NCI-H1417 (cell line): Measurements from ENCODE around the gene FAM83G.

Experiments
- DNase-seq, 3 experiments: peaks; one replicate each; lab custom pipeline; 2025; lab: John Stamatoyannopoulos, UW

FAM83G gene

GRCh38 chr17:18987862-18988545 is 16.6 kb downstream of the FAM83G start:
- DNase-seq = no peak

GRCh38 chr17:18987230-18987610 is 17.3 kb downstream of the FAM83G start:
- DNase-seq = no peak

GRCh38 chr17:18986541-18987229 is 17.9 kb downstream of the FAM83G start:
- DNase-seq = no peak

DNA sequence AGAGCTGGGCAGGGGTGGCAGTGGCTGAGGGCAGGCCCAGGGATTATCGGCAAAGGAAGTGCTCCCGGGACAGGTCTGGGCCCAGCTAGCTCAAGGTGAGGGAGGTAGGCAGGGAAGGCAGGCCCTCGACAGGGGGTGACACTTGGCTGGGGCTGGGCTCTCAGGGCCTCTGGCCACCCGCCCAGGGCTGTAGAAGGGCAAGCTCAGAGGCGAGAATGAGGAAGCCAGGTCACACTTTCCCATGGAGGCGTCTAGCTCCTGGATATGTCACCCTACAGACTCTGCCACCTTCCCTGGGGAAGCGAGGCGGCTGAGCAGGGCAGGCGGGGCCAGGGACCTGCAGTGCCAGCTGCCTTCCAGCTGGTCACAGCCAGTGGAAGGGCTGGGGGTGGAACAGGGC is 19.1 kb downstream of the FAM83G start:
- no peak for DNase-seq

DNA sequence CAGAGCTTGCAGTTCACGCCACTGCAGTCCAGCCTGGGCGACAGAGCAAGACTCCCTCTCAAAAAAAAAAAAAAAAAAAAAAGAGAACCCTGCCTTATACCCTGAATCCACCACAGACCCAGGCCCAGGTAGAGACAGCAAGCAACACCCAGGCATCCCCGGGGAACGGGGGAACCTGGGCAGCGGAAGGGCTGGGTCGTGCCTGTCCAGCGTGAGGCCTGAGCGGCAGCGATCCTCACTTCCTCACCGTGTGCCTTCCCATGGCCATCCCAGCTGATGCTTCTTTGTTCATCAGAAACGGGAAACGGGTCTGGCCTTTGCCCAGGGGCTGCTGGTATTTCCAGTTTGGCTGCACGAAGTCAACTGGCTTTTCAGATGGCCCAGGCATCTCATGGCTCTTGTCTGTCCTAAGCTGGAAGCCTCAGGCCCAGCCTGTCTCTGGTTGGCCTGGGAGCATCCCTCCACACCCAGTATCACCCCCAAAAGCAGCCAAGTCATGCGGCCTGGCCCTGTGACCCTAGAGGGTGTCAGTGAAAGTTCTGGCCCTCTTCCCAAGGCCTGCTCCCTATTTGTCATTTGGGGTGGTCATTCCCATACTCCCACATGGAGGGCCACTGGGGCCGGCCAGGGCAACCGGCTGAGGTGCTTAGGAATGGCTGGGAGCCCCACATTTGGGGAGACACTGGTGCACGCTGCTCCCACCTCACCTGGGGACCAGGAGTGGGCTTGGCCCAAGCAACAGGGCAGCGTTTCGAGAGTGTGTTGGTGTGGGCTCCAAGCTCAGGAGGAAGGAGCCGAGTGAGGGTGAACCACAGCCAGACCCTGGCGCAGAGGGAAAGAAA is 20.1 kb downstream of the FAM83G start:
- no peak for DNase-seq

DNA sequence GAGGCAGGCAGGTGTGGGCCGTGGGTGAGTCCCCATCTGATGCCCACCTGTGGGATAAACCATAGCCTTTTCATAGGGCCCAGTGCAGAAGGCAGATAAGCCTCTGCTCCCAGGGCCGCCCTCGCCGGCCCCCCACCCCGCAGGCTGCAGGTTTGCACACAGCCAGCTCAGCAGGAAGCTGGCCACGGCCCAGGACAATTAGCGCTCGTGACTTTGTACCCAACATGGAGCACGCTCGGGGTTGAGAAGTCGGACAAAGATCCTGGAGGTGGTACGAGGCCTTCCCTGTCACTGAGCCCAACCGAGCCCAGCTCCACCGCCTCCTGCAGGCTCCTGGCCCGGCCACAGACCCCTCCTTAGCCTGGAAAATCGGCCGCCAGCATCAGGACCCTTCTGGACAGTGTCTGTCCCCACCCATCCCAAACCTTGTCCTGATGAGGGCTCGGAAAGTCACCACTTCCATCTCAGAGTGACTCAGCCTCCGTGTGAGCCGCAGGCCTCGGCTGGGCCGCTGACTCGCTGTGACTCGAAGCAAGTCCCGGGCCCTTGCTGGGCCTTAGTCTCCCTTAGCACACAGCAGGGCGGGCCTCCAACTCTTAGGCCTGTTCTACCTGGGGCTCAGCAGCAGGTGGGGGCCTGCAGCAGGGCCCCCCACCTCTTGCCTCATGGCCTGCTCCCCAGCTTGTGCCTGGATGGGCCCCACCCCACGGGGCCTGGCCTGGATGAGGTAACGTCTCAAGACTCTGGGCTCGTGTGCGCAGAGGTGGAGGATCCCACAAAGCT is 22.7 kb downstream of the FAM83G start:
- peak in 2 of 3 experiments; percentile 5 to 48 for DNase-seq

- no peak for DNase-seq
Measured at GRCh38 chr17:18981335-18981641, 23.3 kb downstream of the FAM83G start.

DNA sequence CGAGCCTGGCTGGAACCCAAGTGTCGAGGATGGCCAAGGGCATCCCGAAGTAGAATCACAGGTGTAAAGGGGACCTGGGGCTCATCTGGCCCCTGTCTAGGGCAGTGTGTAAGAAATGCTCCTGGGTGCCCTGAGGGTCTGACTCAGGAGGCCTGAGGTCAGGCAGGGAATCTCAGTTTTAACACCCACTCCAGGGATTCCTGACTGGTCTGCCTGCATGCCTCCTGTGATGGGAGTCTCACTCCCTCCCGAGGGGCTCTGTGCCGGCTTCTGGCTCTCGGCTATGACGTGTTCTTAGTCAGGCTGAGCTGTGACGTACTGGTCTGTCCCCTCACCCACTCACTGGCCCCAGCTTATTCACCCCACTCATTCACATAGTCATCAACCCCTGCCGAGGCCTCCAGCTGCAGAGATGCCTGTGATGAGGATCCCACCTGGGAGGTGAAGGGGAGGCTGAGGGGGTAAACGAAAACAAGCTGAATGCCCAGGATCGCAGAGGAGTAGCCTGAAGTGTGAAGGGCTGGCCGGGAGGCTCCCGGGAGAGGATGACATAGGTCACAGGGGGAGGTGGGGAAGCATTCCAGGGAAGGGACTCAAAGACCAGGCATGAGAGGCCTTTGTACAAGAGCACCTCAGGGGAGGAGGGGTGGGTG is 23.8 kb downstream of the FAM83G start:
- DNase-seq = no peak

DNA sequence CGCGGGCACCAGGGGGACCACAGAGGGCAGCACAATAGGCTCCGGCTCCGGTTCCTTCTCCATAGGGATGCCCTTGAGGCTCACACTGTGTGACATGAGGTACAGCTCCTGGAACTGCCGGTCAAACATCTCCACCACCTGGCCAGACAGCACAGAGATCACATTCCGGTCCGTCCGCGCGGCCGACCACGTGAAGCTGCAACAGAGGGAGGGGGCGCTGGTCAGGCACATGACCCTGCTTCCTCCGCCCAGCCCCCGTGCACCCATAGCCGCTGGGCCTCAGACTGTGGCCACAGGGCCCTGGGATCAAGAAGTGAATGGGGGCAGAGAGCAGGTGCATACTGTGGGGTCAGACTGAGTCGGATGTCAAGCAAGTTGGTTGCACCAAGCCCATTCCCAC is 25.9 kb downstream of the FAM83G start:
- DNase-seq = no peak

GRCh38 chr17:18978050-18978449 is 26.5 kb downstream of the FAM83G start:
- DNase-seq = no peak

- DNase-seq = no peak
Measured at GRCh38 chr17:18977646-18978045, 26.9 kb downstream of the FAM83G start.

- no peak for DNase-seq
Measured at GRCh38 chr17:18977021-18977420, 27.5 kb downstream of the FAM83G start.

- no peak for DNase-seq
Measured at GRCh38 chr17:18976201-18976600, 28.4 kb downstream of the FAM83G start.

DNA sequence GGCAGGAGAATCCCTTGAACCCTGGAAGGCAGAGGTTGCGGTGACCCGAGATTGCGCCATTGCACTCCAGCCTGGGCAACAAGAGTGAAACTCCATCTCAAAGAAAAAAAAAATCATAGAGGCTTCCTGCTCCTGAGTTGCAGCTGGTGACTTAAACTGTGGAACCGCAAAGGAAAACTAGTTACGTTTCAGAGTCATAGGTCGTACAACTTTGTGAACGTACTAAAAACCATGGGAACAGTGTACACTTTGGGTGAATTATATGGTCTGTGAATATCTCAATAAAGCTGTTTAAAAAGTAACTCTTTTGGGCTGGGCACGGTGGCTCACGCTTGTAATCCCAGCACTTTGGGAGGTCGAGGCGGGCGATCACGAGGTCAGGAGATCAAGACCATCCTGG is 29.0 kb downstream of the FAM83G start:
- DNase-seq = no peak

DNA sequence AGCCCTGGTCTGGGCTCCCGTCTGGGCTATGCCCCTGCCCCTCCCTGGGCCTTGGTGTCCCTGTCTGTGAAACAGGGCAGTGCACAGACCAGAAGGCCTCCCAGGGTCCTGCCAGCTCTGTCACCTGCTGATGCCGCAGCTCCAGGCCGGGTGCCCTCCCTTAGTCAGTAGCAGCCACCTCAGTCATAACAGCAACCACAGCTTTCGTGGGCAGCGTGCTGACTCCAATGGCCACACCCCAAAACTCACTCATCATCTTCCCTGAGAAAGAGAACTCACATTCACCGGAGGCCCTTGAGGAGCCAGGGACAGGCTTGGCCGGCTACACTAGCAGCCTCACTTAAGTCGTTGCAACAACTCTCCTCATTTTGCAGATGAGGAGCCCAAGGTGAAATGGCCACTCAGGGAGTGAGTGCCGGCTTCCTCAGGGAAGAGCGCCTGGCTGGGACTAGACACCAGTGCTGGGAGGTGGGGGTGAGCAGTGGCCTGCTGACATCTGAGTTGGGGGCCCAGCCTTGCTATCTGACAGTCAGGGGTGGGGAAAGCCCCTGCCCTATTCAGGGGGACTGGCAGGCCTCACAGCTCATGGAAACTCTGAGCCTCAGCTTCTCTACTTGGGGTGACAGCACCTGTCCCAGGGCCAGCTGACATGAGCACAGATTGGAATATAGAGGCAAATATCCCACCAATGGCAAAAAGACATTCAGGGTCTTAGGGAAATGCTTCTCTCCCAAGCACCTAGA is 30.0 kb downstream of the FAM83G start:
- DNase-seq = no peak

- DNase-seq = no peak
Measured at GRCh38 chr17:18971801-18972200, 32.8 kb downstream of the FAM83G start.

DNA sequence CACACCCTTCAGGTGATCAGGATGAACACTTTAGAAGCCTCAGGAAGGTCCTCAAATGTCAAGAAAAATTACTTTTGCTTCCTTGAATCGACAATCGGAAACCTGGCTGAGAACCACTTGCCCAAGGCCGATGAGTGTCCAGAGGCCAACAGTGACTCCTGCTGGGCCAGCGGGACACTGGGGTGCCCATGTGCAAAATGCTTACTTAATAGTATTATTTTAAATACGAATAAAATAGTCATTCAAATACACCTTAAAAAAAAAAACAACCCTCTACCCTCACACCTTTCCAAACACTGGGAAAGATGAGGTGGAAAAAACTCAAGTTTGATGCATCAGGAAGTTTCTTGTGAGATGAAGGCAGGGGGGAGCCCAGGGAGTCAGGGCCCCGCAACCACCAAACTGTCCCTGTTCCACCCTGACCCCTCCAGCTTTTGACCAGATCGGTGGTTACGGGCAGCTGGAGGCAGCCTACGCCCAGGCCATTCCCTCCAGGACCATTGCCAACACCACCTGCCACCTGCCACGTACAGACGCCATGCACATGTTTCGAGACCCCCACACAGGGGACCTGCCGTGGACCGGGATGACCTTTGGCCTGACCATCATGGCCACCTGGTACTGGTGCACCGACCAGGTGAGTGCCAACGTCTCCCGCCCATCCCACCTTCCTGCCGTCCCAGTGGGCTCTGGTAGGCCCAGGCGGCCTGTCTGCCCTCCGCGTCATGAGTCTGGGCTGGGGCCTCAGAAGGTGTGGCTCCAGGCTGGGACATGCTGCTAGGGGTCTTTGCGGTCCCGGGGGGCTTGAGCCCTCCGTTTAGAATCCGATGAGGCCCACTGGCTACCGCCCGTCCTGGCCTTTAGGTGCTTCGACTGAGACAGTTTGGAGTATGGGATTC is 33.7 kb downstream of the FAM83G start:
- DNase-seq = no peak

GRCh38 chr17:18968945-18969887 is 35.3 kb downstream of the FAM83G start:
- DNase-seq = no peak

GRCh38 chr17:18968345-18968744 is 36.2 kb downstream of the FAM83G start:
- DNase-seq = no peak
